Neural progenitor cell (in vitro differentiated cells): ENCODE results near the gene SERBP1. TPM values are rescaled to one million over a fixed set of nuclear protein-coding genes. Genes with fewer than 3 reads are reported as not detected.

Experiments
- DNase-seq: peaks from one replicate; pipeline ENCODE4 v3.0.0-alpha.2; 2016; ENCODE audit warnings: low spot score
- H2AFZ ChIP-seq: fragments of 200-600 bp; sonication (generic); replicated peaks from 2 replicates; pipeline ENCODE4 v1.6.1; 2016; ENCODE audit warnings: antibody characterized with exemption
- H3F3A ChIP-seq: fragments of 200-600 bp; sonication (generic); 2 replicates; pipeline ENCODE4 v1.6.1; 2016; ENCODE audit warnings: antibody characterized with exemption, low read depth
- H3K27ac ChIP-seq: fragments of 200-600 bp; sonication (generic); 2 replicates; pipeline ENCODE4 v1.5.1; 2016; ENCODE audit warnings: mild to moderate bottlenecking
- H3K27me3 ChIP-seq: fragments of 200-600 bp; sonication (generic); 2 replicates; pipeline ENCODE4 v1.6.1; 2016; ENCODE audit warnings: mild to moderate bottlenecking, moderate library complexity
- H3K36me3 ChIP-seq: fragments of 200-600 bp; sonication (generic); 2 replicates; pipeline ENCODE4 v1.5.1; 2016
- H3K4me1 ChIP-seq: fragments of 200-600 bp; sonication (generic); 2 replicates; pipeline ENCODE4 v1.6.1; 2016; ENCODE audit warnings: mixed run types
- H3K4me2 ChIP-seq: fragments of 200-600 bp; sonication (generic); 2 replicates; pipeline ENCODE4 v1.6.1; 2016
- H3K4me3 ChIP-seq: fragments of 200-600 bp; sonication (generic); 2 replicates; pipeline ENCODE4 v1.5.1; 2016
- H3K79me2 ChIP-seq: fragments of 200-600 bp; sonication (generic); 2 replicates; pipeline ENCODE4 v1.6.1; 2016; ENCODE audit warnings: low read depth
- H3K9ac ChIP-seq: fragments of 200-600 bp; sonication (generic); 2 replicates; pipeline ENCODE4 v1.6.1; 2016
- H3K9me3 ChIP-seq: fragments of 200-600 bp; sonication (generic); 2 replicates; pipeline ENCODE4 v1.5.1; 2016; ENCODE audit warnings: low read depth
- H4K20me1 ChIP-seq: fragments of 200-600 bp; sonication (generic); 2 replicates; pipeline ENCODE4 v1.6.1; 2016; ENCODE audit warnings: low read depth
- H3K27ac Mint-ChIP-seq: 3 replicates; pipeline ENCODE4 v1.8.0; 2021; ENCODE audit warnings: mixed read lengths
- H3K27me3 Mint-ChIP-seq: 2 replicates; pipeline ENCODE4 v1.8.0; 2022; ENCODE audit warnings: low read depth, mild to moderate bottlenecking, inconsistent platforms, moderate library complexity, mixed read lengths; ENCODE audit not compliant: insufficient read depth
- H3K36me3 Mint-ChIP-seq: 3 replicates; pipeline ENCODE4 v1.8.0; 2021; ENCODE audit warnings: mixed read lengths
- H3K4me1 Mint-ChIP-seq: 3 replicates; pipeline ENCODE4 v1.8.0; 2021; ENCODE audit warnings: mixed read lengths
- H3K4me3 Mint-ChIP-seq: 3 replicates; pipeline ENCODE4 v1.8.0; 2021; ENCODE audit warnings: mild to moderate bottlenecking, moderate library complexity, mixed read lengths
- H3K9me3 Mint-ChIP-seq: 3 replicates; pipeline ENCODE4 v1.8.0; 2020; ENCODE audit warnings: mixed read lengths
- EZH2 ChIP-seq: fragments of 200-600 bp; sonication (generic); IDR thresholded peaks from 2 replicates; pipeline ENCODE4 v1.6.1; 2017; ENCODE audit warnings: antibody characterized with exemption, mild to moderate bottlenecking, moderate library complexity
- EZH2phosphoT487 ChIP-seq: fragments of 200-600 bp; sonication (generic); IDR thresholded peaks from 2 replicates; pipeline ENCODE4 v1.6.1; 2017; ENCODE audit warnings: antibody characterized with exemption
- total RNA-seq: library from RNA; depleted of rRNA; stranded (reverse); fragments of >200 nt; gene quantifications from 2 replicates; pipeline ENCODE4 v1.2.3, GENCODE V29; 2015; ENCODE audit warnings: low replicate concordance
- TF ChIP-seq, protein P1 (sequence below): fragments of 200-600 bp; sonication (generic); IDR thresholded peaks from 2 replicates; pipeline ENCODE4 v1.5.1; 2017; ENCODE audit warnings: antibody characterized with exemption, mild to moderate bottlenecking

SERBP1 gene
- total RNA-seq, 1 donor from 2014 or later: 534 TPM

DNA sequence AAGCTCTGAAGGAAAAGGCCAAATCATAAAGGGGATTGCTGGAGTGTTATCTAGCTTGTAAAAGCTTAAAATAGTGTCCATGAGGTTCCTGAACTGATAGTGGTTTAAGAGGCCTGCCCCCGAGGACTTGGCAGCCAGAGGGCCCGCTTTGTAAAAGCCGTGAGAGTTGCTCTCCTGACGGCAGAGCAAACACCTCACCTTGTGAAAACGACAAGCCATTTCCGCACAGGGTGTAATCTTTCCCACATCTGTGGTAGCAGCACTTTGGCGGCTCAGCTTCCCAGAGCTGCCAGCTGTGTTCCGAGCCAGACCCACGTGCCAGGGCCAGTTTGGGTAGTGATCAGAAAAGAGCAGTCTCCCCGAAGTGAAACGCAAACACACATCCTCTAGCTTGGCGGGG lies 37.0 kb downstream of the SERBP1 start:
- Histone ChIP-seq H3F3A (no peaks in the 10 kb centered on the region), H3K4me1 (peaks cover 3% of the 10 kb centered on the region), H3K4me2 (no peak overlapping the region), H3K36me3 (no peaks in the 10 kb centered on the region), H3K27me3 (no peaks in the 10 kb centered on the region), H3K27ac (no peak overlapping the region), H2AFZ (no peak overlapping the region), H3K9me3 (no peaks in the 10 kb centered on the region), H3K79me2 (no peaks in the 10 kb centered on the region), H4K20me1 (no peaks in the 10 kb centered on the region), H3K4me3 (no peak overlapping the region), H3K9ac (no peak overlapping the region)
- Mint-ChIP-seq H3K9me3 (no peaks in the 10 kb centered on the region), H3K4me3 (no peak overlapping the region), H3K27ac (peak overlapping the region; percentile 61), H3K36me3 (no peaks in the 10 kb centered on the region), H3K4me1 (no peaks in the 10 kb centered on the region), H3K27me3 (no peaks in the 10 kb centered on the region)
- DNase-seq: no peak
- TF ChIP-seq, protein P1, sequence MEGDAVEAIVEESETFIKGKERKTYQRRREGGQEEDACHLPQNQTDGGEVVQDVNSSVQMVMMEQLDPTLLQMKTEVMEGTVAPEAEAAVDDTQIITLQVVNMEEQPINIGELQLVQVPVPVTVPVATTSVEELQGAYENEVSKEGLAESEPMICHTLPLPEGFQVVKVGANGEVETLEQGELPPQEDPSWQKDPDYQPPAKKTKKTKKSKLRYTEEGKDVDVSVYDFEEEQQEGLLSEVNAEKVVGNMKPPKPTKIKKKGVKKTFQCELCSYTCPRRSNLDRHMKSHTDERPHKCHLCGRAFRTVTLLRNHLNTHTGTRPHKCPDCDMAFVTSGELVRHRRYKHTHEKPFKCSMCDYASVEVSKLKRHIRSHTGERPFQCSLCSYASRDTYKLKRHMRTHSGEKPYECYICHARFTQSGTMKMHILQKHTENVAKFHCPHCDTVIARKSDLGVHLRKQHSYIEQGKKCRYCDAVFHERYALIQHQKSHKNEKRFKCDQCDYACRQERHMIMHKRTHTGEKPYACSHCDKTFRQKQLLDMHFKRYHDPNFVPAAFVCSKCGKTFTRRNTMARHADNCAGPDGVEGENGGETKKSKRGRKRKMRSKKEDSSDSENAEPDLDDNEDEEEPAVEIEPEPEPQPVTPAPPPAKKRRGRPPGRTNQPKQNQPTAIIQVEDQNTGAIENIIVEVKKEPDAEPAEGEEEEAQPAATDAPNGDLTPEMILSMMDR: no peak
- no peak for TF ChIP-seq EZH2phosphoT487

DNA sequence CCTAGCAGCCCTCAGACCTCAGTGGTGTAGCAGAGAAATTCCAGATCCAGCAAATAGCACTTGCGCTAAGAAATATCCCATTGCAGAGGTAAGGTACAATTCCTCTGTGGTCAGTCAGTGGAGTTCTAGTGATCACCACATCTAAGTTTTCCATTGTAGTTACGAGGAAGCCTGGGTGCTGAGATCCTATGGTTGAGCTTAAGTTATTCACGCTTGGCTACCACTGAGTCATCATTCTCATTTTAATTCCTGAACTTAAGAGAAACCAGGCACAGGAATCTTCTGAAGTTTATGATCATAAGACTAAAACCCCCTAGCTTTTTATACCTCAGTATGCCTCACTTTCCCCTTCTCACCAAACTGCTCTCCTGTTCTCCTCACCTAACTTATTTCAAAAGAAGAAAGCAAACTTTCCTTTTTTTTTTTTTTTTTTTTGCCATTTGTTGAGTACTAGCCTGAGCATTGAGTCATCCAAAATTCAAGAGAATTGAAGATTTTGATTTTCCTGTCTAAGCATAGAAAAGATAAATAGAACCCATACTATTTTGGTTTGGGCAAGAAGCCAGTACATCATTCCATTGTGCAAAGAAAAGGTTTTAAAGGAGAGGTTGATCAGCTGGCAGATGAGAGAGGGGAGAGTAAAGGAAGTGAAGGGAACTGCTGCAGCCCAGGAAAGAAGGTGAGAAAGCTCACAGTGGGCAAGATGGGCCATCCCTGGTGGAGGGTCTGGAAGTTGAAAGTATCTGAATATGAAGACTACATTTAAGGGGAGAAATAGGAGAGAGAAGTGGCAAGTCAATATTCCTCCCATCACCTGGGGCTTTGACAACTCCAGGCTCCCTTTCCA lies 39.9 kb downstream of the SERBP1 start:
- Histone ChIP-seq H3K27me3 (no peaks in the 10 kb centered on the region), H3F3A (no peaks in the 10 kb centered on the region), H2AFZ (no peak overlapping the region), H3K36me3 (no peaks in the 10 kb centered on the region), H3K4me1 (peaks cover 3% of the 10 kb centered on the region), H3K27ac (no peak overlapping the region), H3K9ac (no peak overlapping the region), H4K20me1 (no peaks in the 10 kb centered on the region), H3K4me2 (no peak overlapping the region), H3K79me2 (no peaks in the 10 kb centered on the region), H3K9me3 (no peaks in the 10 kb centered on the region), H3K4me3 (no peak overlapping the region)
- peaks cover 5% of the 10 kb centered on the region for H3K36me3 Mint-ChIP-seq
- H3K4me3 Mint-ChIP-seq: no peak overlapping the region
- no peaks in the 10 kb centered on the region for H3K4me1 Mint-ChIP-seq
- no peak overlapping the region for H3K27ac Mint-ChIP-seq
- TF ChIP-seq EZH2 (no peak), EZH2phosphoT487 (no peak)
- TF ChIP-seq, protein P1: no peak
- DNase-seq: no peak
- H3K9me3 Mint-ChIP-seq: peaks cover 5% of the 10 kb centered on the region
- no peaks in the 10 kb centered on the region for H3K27me3 Mint-ChIP-seq

- H3K36me3 ChIP-seq: no peaks in the 10 kb centered on the region
- H4K20me1 ChIP-seq: no peaks in the 10 kb centered on the region
- no peak overlapping the region for H3K4me3 Mint-ChIP-seq
- no peak overlapping the region for H2AFZ ChIP-seq
- no peak overlapping the region for H3K4me3 ChIP-seq
- H3F3A ChIP-seq: no peaks in the 10 kb centered on the region
- no peak overlapping the region for H3K27ac Mint-ChIP-seq
- H3K9me3 Mint-ChIP-seq: peaks cover 34% of the 10 kb centered on the region
- H3K79me2 ChIP-seq: no peaks in the 10 kb centered on the region
- H3K4me1 Mint-ChIP-seq: no peaks in the 10 kb centered on the region
- no peaks in the 10 kb centered on the region for H3K27me3 Mint-ChIP-seq
- no peak overlapping the region for H3K9ac ChIP-seq
- H3K4me2 ChIP-seq: no peak overlapping the region
- H3K36me3 Mint-ChIP-seq: peaks cover 21% of the 10 kb centered on the region
- no peak for TF ChIP-seq EZH2
- TF ChIP-seq, protein P1: no peak
- TF ChIP-seq EZH2phosphoT487: no peak
- H3K9me3 ChIP-seq: peaks cover 5% of the 10 kb centered on the region
- no peak overlapping the region for H3K27ac ChIP-seq
- no peaks in the 10 kb centered on the region for H3K4me1 ChIP-seq
- no peaks in the 10 kb centered on the region for H3K27me3 ChIP-seq
- DNase-seq: no peak
Measured at GRCh38 chr1:67383999-67384638, 46.1 kb downstream of the SERBP1 start.
